Activated CD4-positive, CD25-positive, alpha-beta regulatory T cell treated with anti-CD3 and anti-CD28 coated beads, Interleukin-2, amount 50 U/mL, for 24 hours (primary cell): ENCODE data around the gene DUOXA2.

Experiments
- ATAC-seq, 2 donors: fragments of 150-1000 bp; cut with Tn5 transposase; one replicate each; pipeline ENCODE4 v1.10.0; 2021; ENCODE audit warnings: mild to moderate bottlenecking in 1 of 2, moderate library complexity in 1 of 2

Gene DUOXA2

GRCh38 chr15:45137703-45138102 is 23.6 kb downstream of the DUOXA2 start:
- no peak for ATAC-seq

- no peak for ATAC-seq
Measured at GRCh38 chr15:45138814-45139765, 25.0 kb downstream of the DUOXA2 start.

- no peak for ATAC-seq
Measured at GRCh38 chr15:45139770-45140169, 25.6 kb downstream of the DUOXA2 start.

DNA sequence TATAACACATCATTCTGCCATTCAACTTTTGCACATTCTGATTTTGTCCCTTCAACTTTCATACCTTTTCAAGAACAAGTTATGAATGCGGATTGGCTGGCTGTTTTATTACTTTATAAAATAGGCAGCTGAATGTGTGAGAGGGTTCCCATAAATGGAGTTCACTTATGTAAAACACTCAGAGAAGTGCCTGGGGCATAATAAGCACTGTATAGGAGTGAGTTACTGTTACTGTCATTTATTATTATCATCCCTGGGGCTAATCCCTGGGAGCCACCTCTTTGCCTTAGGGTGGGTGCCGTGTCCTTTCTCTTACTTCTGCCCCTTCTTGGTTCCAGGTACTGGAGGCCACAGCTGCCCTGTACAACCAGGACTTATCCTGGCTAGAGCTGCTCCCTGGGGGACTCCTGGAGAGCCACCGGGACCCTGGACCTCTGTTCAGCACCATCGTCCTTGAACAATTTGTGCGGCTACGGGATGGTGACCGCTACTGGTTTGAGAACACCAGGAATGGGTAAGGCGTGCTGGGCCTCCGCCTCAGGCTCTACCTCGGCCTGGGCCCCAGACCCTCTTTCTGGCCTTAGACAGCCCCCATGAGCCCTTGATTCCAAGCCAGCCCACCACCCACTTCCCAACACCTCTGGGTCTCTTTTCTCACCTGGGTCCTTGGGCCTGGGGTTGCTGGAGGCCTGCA is 26.6 kb downstream of the DUOXA2 start:
- ATAC-seq, result no peak

GRCh38 chr15:45141386-45141785 is 27.3 kb downstream of the DUOXA2 start:
- ATAC-seq, result no peak

DNA sequence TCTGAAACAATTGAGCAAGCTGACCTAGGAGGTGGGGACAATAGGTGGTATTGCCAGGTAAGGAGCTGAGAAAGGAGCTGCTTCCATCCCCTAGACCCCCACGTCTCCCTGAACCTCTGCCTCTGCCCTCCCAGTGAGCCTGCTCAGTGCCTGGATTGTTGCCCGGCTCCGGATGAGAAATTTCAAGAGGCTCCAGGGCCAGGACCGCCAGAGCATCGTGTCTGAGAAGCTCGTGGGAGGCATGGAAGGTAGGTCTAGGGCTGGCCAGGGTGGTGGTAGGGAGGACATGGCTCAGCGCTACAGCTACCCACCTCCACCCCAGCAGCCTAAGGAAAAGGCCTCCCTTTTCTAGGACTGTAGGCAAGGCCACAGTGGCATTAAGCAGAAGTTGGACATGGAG is 28.9 kb downstream of the DUOXA2 start:
- ATAC-seq, result no peak

DNA sequence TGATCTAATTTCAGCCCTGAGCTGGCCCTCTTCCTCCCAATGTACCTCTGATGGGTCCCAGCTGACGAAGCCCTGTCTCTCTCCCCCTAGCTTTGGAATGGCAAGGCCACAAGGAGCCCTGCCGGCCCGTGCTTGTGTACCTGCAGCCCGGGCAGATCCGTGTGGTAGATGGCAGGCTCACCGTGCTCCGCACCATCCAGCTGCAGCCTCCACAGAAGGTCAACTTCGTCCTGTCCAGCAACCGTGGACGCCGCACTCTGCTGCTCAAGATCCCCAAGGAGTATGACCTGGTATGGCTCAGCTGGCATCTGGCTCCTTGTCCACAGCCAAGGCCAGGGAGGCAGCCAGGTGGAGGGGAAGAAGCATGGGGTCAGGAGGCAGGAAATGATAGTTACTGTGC is 29.8 kb downstream of the DUOXA2 start:
- no peak for ATAC-seq

DNA sequence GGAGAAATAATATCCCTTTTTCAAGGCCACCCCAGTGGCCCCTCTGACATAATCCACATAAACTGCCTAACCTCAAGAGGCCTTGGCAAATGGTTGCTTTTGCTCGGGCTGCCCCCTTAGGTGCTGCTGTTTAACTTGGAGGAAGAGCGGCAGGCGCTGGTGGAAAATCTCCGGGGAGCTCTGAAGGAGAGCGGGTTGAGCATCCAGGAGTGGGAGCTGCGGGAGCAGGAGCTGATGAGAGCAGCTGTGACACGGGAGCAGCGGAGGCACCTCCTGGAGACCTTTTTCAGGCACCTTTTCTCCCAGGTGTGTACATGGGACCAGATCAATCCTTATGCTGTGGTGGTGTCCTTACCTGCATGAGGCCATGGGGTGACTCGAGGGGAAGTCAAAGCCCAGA is 30.6 kb downstream of the DUOXA2 start:
- no peak for ATAC-seq

DNA sequence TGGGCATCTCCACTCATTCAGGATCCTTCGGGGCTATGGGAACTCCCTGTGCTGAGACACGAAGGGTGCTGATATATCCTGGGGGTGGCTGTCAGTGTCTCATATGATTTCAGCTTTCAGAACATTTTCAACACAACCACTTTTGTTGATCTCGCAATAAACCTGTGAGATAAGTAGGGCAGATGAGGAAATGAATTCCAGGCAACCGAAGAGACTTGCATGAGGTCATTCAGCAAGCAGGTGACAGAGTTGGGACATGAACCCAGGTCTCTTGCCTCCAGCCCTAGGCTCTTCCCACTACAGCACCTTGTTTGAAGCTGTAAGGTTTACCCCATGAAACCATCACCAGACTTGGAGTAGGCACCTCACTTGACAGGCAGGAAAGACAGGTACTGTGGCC is 32.3 kb downstream of the DUOXA2 start:
- ATAC-seq, result no peak

DNA sequence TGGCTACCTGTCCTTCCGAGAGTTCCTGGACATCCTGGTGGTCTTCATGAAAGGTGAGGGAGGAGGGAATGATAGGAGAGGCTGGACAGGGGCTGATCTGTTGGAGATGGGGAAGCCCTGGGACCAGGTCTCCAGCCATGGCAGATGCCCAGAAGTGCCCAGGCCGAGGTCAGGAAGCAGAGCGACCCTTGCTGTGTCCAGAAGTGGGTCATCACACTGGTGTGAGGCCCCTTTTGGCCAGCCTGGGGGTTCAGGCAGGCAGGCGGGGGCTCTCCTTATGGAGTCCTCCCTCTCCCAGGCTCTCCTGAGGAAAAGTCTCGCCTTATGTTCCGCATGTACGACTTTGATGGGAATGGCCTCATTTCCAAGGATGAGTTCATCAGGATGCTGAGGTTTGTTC is 33.5 kb downstream of the DUOXA2 start:
- no peak for ATAC-seq

DNA sequence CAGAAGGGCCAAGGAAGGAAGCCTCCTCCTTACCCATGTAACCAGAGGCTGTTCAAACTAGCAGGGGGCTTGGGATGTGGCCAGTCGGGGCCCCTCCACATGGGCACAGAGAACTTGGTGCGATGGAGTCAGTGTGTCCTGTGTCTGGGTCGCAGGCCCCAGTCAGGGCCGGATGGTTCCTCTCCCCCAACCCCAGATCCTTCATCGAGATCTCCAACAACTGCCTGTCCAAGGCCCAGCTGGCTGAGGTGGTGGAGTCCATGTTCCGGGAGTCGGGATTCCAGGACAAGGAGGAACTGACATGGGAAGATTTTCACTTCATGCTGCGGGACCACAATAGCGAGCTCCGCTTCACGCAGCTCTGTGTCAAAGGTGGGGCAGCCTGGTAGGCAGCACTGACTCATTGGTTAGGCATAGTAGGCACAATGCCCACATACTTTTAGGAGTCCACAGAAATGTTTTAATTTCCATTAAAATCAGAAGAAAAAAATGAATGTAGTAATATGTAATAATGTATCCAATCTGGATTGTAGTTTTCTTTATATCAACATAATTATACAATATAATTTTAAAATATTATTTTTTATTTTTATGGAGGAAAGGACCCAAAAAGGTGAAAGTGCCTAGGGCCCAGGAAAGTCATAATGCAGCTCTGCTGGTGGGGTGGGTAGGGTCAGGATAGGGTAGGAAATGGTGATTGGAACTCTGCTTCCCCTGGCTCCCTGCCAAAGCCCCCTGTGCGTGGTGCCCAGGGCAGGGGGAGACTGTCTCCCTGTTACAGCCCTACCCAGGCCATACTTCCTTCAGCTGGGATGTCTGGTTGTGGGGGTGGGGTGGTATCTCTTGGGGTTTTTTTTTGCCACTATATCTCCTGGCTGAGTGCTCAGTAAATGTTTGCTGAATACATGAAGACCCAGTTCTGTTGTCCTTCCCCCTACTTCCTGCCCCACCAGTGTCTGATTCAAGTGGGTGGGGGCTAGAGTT is 34.2 kb downstream of the DUOXA2 start:
- no peak for ATAC-seq

- no peak for ATAC-seq
Measured at GRCh38 chr15:45149060-45149459, 34.9 kb downstream of the DUOXA2 start.

DNA sequence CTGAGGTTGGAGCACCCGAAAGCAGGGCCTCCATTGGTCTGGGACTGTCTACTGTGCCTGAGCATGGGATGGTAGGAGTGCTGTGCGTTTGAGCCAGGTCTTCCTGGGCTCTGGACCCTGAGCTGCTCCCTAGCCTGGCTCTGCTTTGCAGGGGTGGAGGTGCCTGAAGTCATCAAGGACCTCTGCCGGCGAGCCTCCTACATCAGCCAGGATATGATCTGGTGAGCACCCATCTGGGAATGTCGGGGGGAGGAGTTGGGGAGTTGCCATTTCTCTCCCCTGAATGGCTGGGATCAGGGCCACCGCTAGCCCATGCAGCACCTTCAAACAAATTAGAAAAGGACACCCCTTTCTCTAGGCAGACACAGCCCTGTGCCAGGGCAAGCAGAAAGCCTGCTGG is 36.4 kb downstream of the DUOXA2 start:
- no peak for ATAC-seq

GRCh38 chr15:45150997-45151396 is 36.9 kb downstream of the DUOXA2 start:
- ATAC-seq, result no peak

DNA sequence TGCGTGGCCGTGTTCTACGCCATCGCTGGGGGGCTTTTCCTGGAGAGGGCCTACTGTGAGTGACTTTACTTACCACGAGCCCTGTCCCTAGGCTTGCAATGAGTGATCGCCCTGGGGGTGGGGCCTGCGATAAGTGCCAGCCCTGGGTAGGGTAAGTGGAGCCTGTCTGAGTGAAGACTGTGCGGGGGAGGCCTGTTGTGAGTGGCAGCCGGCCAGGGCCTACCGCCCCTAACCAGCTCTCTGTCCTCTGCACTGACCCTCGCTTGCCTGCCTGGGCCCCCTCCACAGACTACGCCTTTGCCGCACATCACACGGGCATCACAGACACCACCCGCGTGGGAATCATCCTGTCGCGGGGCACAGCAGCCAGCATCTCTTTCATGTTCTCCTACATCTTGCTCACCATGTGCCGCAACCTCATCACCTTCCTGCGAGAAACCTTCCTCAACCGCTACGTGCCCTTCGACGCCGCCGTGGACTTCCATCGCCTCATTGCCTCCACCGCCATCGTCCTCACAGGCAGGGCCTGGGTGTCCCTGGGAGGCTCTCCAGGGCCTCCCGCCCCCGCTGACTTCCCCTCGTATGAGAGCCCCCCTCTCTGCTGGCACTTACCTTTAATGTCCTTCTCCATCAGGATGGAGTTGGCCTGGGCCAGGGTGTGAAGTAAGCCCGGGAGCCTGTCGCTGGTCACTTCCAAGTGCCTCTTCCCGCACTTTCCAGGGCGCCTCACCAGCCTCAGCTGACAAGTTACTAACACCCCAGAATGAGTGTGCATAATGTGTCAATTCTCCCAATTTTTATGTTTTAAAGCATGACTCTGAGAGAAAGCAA is 38.1 kb downstream of the DUOXA2 start:
- ATAC-seq, result no peak

GRCh38 chr15:45155739-45156138 is 41.6 kb downstream of the DUOXA2 start:
- ATAC-seq, result no peak

DNA sequence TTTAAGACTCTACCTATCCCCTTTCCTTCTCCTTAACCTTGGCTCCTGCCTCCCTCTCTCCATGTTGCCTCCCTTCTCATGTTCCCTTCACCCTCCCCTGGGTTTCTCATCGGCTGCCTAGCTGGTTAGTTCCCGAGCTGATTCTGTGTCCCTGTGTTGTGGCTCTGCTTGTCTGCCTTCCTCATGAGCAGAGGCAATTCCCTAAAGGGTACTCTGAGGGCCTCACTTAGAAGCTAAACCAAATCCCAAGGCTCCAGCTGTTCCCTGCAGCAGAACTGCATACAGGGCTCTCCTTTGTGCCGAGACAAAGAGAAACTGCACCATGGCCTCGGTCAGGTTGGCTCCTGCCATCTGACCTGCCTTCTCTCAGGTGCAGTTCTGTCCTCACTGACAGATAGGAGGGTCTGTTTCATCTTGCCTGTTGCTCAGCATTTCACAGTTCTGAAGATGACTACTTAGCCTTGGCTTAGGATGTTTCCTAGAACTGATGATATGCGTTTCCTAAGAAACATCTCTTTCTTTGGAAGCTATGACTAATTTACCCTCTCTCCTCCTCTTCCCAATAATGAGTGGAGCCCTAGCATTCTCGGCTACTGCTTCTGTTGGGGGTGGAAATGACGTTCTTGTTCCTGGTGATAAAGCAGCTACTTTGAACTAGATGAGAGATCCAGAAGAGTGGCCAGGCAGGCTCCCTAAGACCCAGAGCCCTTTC is 42.8 kb downstream of the DUOXA2 start:
- no peak for ATAC-seq

- no peak for ATAC-seq
Measured at GRCh38 chr15:45157974-45158373, 43.8 kb downstream of the DUOXA2 start.

DNA sequence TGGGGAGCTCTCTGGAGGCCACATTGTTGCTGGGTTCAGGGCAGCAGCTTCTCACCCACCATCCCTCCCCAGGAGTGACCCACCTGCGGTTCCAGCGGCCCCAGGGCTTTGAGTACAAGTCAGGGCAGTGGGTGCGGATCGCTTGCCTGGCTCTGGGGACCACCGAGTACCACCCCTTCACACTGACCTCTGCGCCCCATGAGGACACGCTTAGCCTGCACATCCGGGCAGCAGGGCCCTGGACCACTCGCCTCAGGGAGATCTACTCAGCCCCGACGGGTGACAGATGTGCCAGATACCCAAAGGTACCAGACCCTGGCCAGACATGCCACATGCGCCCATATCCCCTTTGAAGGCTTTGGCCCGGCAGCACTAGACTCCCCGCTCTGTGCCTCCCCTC is 47.5 kb downstream of the DUOXA2 start:
- no peak for ATAC-seq

DNA sequence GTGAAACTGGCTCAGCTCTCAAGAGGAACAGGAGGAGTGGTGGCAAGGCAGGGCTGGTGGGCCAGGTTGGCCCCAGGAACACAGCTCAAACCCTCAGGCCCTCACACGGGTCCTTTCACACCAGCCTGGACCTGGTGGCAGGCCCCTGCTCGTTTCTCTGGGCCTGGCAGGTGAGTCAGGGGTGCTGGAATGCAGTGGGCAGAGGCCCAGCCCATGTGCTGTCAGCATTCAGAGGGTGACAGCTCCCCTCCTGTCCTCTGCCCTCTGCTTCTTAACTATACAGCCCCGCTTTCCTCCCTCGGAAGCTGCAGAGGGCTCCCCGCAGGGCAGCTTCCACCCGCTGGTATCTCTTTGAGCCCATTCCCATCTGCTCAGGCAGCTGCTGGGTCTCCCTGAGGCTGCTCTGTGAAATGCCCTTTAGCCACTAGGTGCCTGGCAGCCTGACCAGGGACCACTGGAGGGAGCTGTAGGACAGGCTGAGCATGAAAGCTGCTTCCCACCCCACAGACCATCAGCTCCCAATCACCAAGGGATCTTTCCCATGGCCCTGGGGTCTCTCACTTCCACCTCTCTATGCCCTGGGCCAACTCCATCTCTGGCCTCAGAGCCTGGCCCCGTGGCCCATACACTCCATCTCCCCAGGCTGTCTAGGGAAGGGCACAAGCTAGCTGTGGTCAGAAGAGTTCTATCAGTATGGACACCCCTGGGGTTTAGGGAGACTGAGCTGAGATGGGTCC is 48.8 kb downstream of the DUOXA2 start:
- ATAC-seq, result peak; percentile 25 to 30

DNA sequence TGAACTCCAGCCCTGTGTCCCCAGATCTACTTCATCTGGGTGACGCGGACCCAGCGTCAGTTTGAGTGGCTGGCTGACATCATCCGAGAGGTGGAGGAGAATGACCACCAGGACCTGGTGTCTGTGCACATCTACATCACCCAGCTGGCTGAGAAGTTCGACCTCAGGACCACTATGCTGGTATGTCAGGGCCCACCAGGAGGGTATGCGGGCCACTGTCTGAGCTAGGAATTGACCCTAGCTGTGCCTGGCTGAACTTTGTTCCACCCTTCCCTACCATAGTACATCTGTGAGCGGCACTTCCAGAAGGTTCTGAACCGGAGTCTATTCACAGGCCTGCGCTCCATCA is 49.4 kb downstream of the DUOXA2 start:
- ATAC-seq, result no peak
